ENCODE data around the gene SEMA5A. TPM values are rescaled to one million over a fixed set of nuclear protein-coding genes. Genes with fewer than 3 reads are reported as not detected.
A peak's percentile ranks its signal among the peaks of the same experiment; 100 is the strongest.

SEMA5A gene
- total and polyA plus RNA-seq, 11 donors, result 4.6 to 71.5 (median 33.8) TPM

DNA sequence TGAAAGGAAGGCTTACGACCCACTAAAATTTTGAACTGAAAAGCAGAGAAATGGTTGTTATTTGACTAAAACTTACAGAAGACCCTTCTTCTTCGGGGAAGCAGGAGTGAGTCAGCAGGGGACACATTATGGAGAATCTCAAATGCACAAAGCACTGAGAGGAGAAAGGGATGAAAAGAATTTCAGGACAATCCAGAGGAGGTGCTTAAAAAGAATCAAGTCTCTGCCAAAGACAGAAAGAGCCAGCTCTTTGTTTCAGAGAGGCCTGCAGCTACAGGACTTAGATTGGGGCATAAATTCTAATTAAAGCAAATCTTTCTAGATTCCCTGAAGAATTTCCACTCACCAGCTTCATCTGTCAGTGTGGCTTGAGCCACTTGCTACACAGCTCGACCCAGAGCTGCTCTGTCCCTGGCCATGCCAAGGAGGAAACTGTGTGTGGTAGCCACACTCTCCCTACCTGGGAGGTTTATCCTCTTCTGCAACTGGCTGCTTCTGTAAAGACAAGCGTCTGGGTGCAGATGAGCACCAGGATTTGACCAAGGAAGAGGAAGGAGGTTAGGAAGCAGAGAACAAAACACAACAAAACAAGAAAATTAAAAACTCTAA, 89.9 kb downstream of the SEMA5A start:
- Histone ChIP-seq H3K27ac (peak overlapping the region in 3 of 12 donors; percentile 29 to 43 (median 32)), H3K4me1 (peaks cover 0 to 29% (median 8%) of the 10 kb centered on the region in 12 donors), H3K4me3 (no peak overlapping the region), H3K36me3 (no peaks in the 10 kb centered on the region), H3K9me3 (peaks cover 0 to 18% (median 7%) of the 10 kb centered on the region in 12 donors), H3K27me3 (no peaks in the 10 kb centered on the region)
- intact Hi-C loops (cut with DNase I), result no loop called here
- TF ChIP-seq POLR2A (IDR thresholded peaks at IDR 0.05), result no peak
- TF ChIP-seq, protein P1, sequence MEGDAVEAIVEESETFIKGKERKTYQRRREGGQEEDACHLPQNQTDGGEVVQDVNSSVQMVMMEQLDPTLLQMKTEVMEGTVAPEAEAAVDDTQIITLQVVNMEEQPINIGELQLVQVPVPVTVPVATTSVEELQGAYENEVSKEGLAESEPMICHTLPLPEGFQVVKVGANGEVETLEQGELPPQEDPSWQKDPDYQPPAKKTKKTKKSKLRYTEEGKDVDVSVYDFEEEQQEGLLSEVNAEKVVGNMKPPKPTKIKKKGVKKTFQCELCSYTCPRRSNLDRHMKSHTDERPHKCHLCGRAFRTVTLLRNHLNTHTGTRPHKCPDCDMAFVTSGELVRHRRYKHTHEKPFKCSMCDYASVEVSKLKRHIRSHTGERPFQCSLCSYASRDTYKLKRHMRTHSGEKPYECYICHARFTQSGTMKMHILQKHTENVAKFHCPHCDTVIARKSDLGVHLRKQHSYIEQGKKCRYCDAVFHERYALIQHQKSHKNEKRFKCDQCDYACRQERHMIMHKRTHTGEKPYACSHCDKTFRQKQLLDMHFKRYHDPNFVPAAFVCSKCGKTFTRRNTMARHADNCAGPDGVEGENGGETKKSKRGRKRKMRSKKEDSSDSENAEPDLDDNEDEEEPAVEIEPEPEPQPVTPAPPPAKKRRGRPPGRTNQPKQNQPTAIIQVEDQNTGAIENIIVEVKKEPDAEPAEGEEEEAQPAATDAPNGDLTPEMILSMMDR (IDR thresholded peaks at IDR 0.05), result no peak
- ATAC-seq, result peak in 1 of 4 donors; percentile 24
- DNase-seq, result no peak
- 49 to 58% (median 56%) methylated on average over 4 of the region's 4 CpGs for WGBS, 4 donors

DNA sequence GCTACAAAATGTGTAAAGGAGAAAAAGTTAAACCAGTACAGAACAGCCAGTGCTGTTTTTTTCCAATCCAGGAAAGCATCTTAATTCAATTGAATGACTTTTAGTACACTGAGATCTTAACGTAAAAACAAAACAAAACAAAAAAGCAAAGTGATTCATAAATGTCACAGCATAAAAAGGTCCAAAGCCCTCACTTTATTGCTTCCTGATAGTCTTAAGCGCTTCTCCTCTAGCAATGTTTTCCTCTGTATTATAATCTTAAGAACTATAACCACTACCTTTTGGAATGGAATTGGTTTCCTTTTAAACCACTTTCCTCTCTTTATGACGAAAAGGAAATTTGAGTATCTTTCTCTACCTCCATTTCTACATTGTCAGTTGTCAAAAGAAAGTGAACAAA, 91.4 kb downstream of the SEMA5A start:
- TF ChIP-seq, protein P1 (IDR thresholded peaks at IDR 0.05), result no peak
- TF ChIP-seq POLR2A (IDR thresholded peaks at IDR 0.05), result no peak
- Histone ChIP-seq H3K27ac (no peak overlapping the region), H3K4me1 (peaks cover 0 to 29% (median 11%) of the 10 kb centered on the region in 12 donors), H3K4me3 (no peak overlapping the region), H3K36me3 (no peaks in the 10 kb centered on the region), H3K27me3 (no peaks in the 10 kb centered on the region), H3K9me3 (peaks cover 0 to 14% (median 7%) of the 10 kb centered on the region in 12 donors)
- ATAC-seq (no peak), DNase-seq (no peak)
- 78 to 82% (median 81%) methylated on average over 3 of the region's 3 CpGs for WGBS, 4 donors
- intact Hi-C loops (cut with DNase I), result loop anchor here in 2 of 10 donors (5.0 kb wide), 2 partner anchors 38 to 83 kb away; no protein-coding TSS in a partner anchor

DNA sequence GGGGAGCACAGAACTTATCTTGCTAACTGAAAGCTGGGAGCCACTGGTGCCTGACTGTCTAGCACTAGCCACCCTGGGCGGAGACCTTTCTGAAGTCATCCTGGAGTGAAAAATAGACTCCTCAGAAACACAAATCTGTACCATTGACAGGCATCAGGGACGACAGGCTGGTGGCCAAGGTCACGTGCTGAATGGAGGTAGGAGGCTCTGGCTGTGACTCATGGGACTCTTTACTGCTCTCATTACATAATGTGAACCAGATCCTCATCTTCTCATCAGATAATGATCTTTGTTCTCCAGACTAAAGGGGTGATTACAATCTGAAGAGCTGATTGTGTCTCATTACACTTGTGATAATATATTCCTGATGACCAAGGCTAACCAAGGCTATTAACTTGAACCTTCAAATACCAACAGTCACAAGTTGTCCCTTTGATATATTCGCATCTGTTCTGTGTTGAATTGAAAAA, 91.8 kb downstream of the SEMA5A start:
- no peak for DNase-seq
- Histone ChIP-seq H3K27ac (no peak overlapping the region), H3K27me3 (no peaks in the 10 kb centered on the region), H3K36me3 (no peaks in the 10 kb centered on the region), H3K4me1 (peaks cover 0 to 29% (median 11%) of the 10 kb centered on the region in 12 donors), H3K4me3 (no peak overlapping the region), H3K9me3 (peaks cover 0 to 12% (median 4%) of the 10 kb centered on the region in 12 donors)
- intact Hi-C loops (cut with DNase I), result loop anchor here in 2 of 10 donors (5.0 kb wide), 2 partner anchors 38 to 83 kb away; no protein-coding TSS in a partner anchor
- ATAC-seq, result peak in 1 of 4 donors; percentile 23
- TF ChIP-seq, protein P1 (IDR thresholded peaks at IDR 0.05), result no peak
- TF ChIP-seq POLR2A (IDR thresholded peaks at IDR 0.05), result no peak
- 63 to 88% (median 67%) methylated on average over 4 of the region's 4 CpGs for WGBS, 4 donors

DNA sequence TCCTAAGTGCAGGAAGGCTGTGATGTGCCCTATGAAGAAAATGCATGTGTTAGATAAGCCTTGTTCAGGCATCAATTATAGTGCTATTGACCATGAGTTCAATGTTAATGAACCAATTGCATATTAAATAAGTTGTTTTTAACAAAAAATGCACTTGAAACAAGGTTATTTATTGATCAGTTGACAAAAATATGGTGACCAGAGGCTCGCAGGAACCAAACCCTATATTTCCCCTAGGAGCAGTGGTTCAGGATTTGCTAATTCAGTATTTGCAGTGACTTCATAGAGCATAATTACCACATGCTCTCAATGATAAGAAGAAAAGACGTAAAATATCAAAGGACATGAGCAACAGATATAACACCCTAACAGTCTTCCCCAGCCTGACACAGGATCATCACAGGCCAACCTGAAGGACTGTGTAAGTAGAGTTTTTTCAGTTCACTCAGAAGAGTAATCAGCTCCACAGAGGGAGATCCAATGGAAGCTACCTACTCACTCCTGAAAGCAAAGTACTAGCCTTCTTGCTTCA, 92.3 kb downstream of the SEMA5A start:
- ATAC-seq (no peak), DNase-seq (no peak)
- peaks cover 0 to 29% (median 11%) of the 10 kb centered on the region in 12 donors for H3K4me1 ChIP-seq
- H3K36me3 ChIP-seq, result no peaks in the 10 kb centered on the region
- no peak overlapping the region for H3K27ac ChIP-seq
- no peaks in the 10 kb centered on the region for H3K27me3 ChIP-seq
- TF ChIP-seq, protein P1 (IDR thresholded peaks at IDR 0.05), result no peak
- no peak for TF ChIP-seq POLR2A (IDR thresholded peaks at IDR 0.05)
- intact Hi-C loops (cut with DNase I), result loop anchor here in 2 of 10 donors (5.0 kb wide), 2 partner anchors 39 to 84 kb away; no protein-coding TSS in a partner anchor
- 74 to 95% (median 79%) methylated on average over 2 of the region's 2 CpGs for WGBS, 4 donors
- peaks cover 0 to 12% (median 3%) of the 10 kb centered on the region in 12 donors for H3K9me3 ChIP-seq
- H3K4me3 ChIP-seq, result no peak overlapping the region
